ELF-1 (cell line): ENCODE data around the gene RGS14.
"Not testable (repeated sequence)": the region's sequence is repeated elsewhere in the genome, so short reads cannot be mapped to it uniquely, and the experiment has no call there.

Source experiments
- DNase-seq: peaks from one replicate; pipeline ENCODE4 v3.0.0-alpha.2; 2016; ENCODE audit warnings: low read depth, low spot score

The RGS14 gene

GRCh38 chr5:177365845-177366527, 8.3 kb downstream of the RGS14 start:
- no peak for DNase-seq

- peak; percentile 95 for DNase-seq
Observed at GRCh38 chr5:177366528-177367322, 9.0 kb downstream of the RGS14 start.

DNA sequence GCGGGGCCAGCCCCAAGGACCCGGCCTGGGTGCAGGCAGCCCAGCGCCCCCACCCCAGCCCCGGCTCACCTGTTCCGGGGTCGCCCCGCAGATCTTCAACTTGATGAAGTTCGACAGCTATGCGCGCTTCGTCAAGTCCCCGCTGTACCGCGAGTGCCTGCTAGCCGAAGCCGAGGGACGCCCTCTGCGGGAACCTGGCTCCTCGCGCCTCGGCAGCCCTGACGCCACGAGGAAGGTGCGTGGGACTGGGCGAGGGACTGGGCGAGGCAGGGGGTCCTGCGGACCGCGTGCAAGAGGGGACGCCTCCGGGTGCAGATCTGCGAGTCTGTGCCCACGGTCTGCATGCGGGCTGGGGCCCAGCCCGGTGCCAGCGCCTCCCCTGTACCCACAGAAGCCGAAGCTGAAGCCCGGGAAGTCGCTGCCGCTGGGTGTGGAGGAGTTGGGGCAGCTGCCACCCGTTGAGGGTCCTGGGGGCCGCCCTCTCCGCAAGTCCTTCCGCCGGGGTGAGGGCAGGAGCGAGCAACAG, 9.7 kb downstream of the RGS14 start:
- no peak for DNase-seq

GRCh38 chr5:177367981-177368868, 10.5 kb downstream of the RGS14 start:
- DNase-seq, result no peak

DNA sequence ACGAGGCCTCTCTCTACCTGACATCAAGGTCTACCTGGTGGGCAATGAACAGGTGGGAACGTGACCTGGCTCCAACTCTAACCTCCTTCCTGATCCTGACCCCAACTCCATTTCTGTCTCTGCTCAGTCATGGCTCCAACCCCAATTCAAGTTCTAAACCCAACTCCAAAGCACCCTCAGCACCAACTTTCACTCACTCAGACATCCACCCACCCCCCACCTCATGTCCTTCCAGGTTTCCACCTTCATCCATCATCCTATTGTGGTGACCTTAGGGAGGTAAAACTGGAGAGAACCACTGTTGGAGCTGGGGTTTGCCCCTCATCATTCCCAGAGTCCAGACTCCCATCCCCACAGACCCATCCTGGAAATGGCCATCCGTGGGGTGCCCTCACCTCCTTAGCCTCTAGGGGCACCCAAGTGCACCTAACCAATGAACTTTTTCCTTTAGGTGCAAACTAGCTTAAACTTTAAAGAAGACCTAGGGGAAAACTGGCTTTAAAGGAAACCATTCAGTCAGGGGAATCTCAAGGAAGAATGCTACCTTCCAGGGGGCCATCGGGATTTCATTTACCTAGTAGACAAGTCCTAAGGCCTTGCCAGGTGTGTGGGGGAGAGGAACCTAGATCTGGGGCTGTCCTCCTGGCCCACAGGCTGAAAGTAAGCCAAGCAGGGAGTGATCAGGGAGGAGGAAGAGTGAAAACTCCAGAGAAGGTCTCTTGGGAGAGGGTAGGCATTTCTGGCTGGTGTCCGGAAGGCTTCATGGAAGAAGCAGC, 11.3 kb downstream of the RGS14 start:
- DNase-seq, result no peak

DNA sequence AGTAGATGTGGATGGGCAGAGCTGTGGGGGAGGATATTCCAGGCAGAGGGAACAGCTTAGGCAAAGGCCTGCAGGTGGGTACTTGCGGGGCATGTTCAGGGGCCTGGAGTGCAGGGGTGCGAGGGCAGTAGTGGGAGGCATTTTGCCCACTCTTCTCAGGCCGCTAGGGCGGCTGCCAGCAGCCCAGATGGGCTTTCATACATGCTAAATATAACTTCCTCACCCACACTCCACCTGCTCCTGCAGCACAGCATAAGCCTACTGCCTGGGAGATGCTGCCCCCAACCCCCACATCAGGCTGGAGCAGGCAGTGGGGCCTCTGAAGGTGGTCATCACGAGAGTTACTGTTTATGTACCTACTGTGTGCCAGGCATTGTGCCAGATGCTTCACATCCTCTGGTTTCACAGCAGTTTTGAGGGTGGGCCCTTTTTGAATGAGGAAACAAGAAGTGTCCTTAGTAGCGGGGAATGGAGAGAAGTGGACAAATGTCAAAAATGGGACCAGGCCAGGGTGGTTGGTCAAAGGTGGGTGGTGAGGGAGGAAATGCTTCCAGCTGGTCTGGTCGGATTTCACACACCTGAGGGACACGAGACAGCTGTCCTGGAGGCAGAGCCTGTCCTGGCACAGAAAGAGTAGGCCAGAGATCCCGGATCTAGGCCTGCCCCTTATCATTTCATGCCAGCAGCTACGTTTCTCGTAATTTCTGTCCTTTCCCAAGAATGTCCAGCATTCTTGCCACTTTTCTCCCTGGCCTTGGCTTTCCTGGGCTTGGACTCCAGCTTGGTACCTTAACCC, 12.1 kb downstream of the RGS14 start:
- DNase-seq, result no peak

- DNase-seq, result peak; percentile 98
Observed at GRCh38 chr5:177370488-177371119, 12.9 kb downstream of the RGS14 start.

GRCh38 chr5:177371120-177372033, 13.7 kb downstream of the RGS14 start:
- DNase-seq, result no peak

DNA sequence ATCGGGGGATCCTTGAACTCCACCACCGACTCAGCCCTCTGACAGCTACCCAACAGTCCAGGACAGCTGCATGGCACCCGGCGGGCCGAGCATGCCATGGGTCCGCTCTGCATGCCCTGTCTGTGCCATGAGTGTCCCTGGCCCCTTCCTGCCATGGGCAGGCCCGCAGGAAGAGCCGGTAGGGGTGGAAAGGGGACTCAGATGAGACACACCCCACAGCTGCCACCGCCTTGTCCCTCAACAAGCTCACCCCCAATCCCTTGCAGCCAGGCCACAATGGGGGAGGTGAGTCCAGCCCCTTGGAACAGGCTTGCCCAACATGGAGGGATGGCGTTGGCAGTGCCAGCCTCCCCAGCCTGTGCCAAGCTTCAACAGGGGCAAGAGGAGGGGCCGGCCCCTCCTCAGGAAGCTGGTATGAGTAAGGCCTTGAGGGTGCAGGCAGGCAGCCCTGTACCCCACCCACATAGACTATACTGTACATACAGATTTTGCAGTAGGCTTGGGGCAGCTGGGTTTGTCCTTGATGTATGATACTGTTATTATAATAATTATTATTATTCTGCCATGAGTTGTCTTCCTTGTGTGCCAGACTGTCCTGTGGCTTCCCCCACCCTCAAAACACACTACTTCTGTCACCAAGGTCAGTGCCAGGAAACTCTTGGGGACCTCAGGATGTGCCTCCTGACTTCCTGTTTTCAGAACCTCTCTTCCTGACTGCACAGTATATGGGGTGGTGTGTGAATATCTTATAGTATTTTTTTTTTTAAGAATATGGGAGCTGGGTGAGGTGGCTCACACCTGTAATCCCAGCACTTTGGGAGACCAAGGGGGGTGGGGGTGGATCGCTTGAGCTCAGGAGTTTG, 14.5 kb downstream of the RGS14 start:
- no peak for DNase-seq

- no peak for DNase-seq
Observed at GRCh38 chr5:177372910-177373309, 15.2 kb downstream of the RGS14 start.

DNA sequence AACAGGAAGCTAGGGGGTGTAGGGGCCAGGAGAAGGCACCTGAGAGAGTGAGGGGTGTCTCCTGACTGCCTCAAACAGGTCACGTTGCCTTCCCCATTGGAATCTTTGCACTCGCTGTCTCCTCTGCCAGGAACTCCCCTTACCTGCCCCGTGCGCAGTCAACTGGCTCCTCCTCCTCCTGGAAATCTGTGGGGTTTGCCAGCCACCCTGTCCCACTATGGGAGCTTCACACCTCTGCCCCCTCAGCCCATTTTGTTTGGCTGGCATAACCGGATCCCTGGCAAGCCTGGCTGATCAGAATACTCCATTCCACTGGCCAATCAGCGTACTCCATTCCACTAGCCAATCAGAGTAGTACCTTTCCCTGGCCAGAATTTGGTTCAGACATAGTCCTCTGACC, 16.1 kb downstream of the RGS14 start:
- DNase-seq, result no peak

GRCh38 chr5:177374211-177374610, 16.5 kb downstream of the RGS14 start:
- DNase-seq, result no peak

- not testable (repeated sequence) for DNase-seq
Observed at GRCh38 chr5:177375516-177375915, 17.8 kb downstream of the RGS14 start.

GRCh38 chr5:177376107-177376506, 18.4 kb downstream of the RGS14 start:
- no peak for DNase-seq

DNA sequence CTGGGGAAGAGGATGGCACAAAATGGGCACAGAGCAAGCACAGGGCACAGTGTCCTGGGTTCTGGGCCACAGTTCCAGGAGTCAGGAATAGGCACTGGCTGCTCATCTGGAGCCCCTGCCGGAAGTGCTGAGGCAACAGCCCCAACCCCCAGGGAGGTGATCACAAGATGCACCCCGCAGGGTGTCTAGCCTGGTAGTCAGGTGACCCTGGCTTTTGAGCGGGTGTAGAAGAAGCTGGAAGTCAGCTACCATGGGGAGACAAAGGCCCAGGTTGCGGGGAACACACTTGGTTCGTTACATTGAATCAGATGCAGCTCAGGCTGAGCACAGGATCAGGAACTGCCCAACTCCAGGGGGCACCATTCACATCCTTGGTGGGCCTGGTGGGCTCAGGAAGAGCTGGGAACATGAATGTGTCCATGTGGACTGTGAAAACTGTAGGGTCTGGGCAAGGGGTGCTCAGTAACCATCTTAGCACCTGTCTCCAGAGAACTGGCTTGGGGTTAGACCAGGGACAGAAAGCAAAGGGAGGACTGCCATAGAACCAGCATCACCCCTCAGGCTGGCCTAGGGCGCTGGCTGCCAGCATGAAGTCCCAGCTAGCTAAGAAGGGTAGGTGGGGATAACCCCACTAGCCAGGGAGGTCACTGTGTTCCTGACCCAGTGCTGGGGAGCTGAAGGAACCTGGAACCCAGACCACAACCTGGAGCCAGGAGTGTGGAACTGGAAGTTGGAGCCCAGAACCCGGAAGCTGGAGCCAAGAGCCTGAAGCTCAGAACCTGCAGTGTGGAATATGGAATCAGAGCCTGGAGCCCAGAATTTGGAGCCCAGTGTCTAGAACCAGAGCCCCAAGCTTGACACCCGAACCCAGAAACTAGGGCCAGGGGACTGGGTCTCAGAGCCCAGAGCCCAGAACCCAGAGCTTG, 20.4 kb downstream of the RGS14 start:
- no peak for DNase-seq
